ENCODE results near the gene RDM1.

- TF ChIP-seq, protein P1, sequence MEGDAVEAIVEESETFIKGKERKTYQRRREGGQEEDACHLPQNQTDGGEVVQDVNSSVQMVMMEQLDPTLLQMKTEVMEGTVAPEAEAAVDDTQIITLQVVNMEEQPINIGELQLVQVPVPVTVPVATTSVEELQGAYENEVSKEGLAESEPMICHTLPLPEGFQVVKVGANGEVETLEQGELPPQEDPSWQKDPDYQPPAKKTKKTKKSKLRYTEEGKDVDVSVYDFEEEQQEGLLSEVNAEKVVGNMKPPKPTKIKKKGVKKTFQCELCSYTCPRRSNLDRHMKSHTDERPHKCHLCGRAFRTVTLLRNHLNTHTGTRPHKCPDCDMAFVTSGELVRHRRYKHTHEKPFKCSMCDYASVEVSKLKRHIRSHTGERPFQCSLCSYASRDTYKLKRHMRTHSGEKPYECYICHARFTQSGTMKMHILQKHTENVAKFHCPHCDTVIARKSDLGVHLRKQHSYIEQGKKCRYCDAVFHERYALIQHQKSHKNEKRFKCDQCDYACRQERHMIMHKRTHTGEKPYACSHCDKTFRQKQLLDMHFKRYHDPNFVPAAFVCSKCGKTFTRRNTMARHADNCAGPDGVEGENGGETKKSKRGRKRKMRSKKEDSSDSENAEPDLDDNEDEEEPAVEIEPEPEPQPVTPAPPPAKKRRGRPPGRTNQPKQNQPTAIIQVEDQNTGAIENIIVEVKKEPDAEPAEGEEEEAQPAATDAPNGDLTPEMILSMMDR (conservative IDR thresholded peaks at IDR 0.05; ENCODE audit: low read depth, low read length): no peak
- TF ChIP-seq RFX5 (IDR thresholded peaks at IDR 0.05; ENCODE audit: low read depth, low read length): no peak
- no peak for TF ChIP-seq SMC3 (IDR thresholded peaks at IDR 0.05; ENCODE audit: low read depth, low read length)
- TF ChIP-seq NFE2L2 (IDR thresholded peaks at IDR 0.05; ENCODE audit: low read depth, low read length): no peak
- TF ChIP-seq POLR2A (IDR thresholded peaks at IDR 0.05; ENCODE audit: low read depth, low read length): no peak
- no peak for TF ChIP-seq MAFK (IDR thresholded peaks at IDR 0.05; ENCODE audit: low read depth, low read length)
- no peak for TF ChIP-seq ELK1 (IDR thresholded peaks at IDR 0.05; ENCODE audit: borderline replicate concordance, low read depth, low read length)
- TF ChIP-seq MXI1 (IDR thresholded peaks at IDR 0.05; ENCODE audit: borderline replicate concordance, low read depth, low read length): no peak
- no peak for TF ChIP-seq RCOR1 (IDR thresholded peaks at IDR 0.05; ENCODE audit: insufficient replicate concordance, low read length)
- TF ChIP-seq MAZ (IDR thresholded peaks at IDR 0.05; ENCODE audit: borderline replicate concordance, low read depth, low read length): no peak
- no peak for TF ChIP-seq RAD21 (IDR thresholded peaks at IDR 0.05; ENCODE audit: low read length)
- no peak for TF ChIP-seq FOS (IDR thresholded peaks at IDR 0.05; ENCODE audit: low read depth, low read length)
Observed at GRCh38 chr17:35923609-35924114, 6.9 kb downstream of the RDM1 start.
